Fibroblast of the conjunctiva (primary cell): ENCODE results near the gene FAM219B.

ENCODE experiments used
- DNase-seq: peaks from one replicate; pipeline ENCODE4 v3.0.0-alpha.2; 2010; ENCODE audit warnings: low read depth

Gene FAM219B

GRCh38 chr15:74873036-74873755 is 33.5 kb downstream of the FAM219B start, which contains the start of gene SCAMP2:
Gene SCAMP2 (minus strand): TSS chr15:74873365. CDS start chr15:74873255, 110 bp downstream.
- DNase-seq: peak; percentile 88

- DNase-seq: no peak
Observed at GRCh38 chr15:74872702-74873035, 34.0 kb downstream of the FAM219B start.

GRCh38 chr15:74870436-74871215 is 36.0 kb downstream of the FAM219B start:
- DNase-seq: no peak

- DNase-seq: no peak
Observed at GRCh38 chr15:74869726-74870407, 36.8 kb downstream of the FAM219B start.

GRCh38 chr15:74869372-74869725 is 37.3 kb downstream of the FAM219B start:
- DNase-seq: no peak

- no peak for DNase-seq
Observed at GRCh38 chr15:74868059-74868458, 38.6 kb downstream of the FAM219B start.

GRCh38 chr15:74867466-74868038 is 39.1 kb downstream of the FAM219B start:
- no peak for DNase-seq

GRCh38 chr15:74866090-74866489 is 40.6 kb downstream of the FAM219B start:
- no peak for DNase-seq

GRCh38 chr15:74865316-74865715 is 41.3 kb downstream of the FAM219B start:
- no peak for DNase-seq

GRCh38 chr15:74864296-74864695 is 42.4 kb downstream of the FAM219B start:
- DNase-seq: no peak

- DNase-seq: no peak
Observed at GRCh38 chr15:74863239-74864056, 43.2 kb downstream of the FAM219B start.

GRCh38 chr15:74858369-74858740 is 48.3 kb downstream of the FAM219B start:
- DNase-seq: no peak

- no peak for DNase-seq
Observed at GRCh38 chr15:74857671-74858368, 48.8 kb downstream of the FAM219B start.

GRCh38 chr15:74857082-74857655 is 49.5 kb downstream of the FAM219B start:
- DNase-seq: no peak

- DNase-seq: no peak
Observed at GRCh38 chr15:74856537-74856936, 50.1 kb downstream of the FAM219B start.

- DNase-seq: no peak
Observed at GRCh38 chr15:74855857-74856256, 50.8 kb downstream of the FAM219B start.

- DNase-seq: no peak
Observed at GRCh38 chr15:74854453-74855022, 52.1 kb downstream of the FAM219B start.

- DNase-seq: no peak
Observed at GRCh38 chr15:74851960-74852359, 54.7 kb downstream of the FAM219B start.

GRCh38 chr15:74850393-74850792 is 56.3 kb downstream of the FAM219B start:
- no peak for DNase-seq
